IMR-90 (cell line): ENCODE results near the gene RXYLT1. TPM values are rescaled to one million over a fixed set of nuclear protein-coding genes. Genes with fewer than 3 reads are reported as not detected.

Source experiments
- ATAC-seq: fragments of 200-7000 bp; cut with Tn5 transposase; 2 replicates; pipeline ENCODE4 v1.9.1; 2020; ENCODE audit warnings: low read depth, mild to moderate bottlenecking, moderate library complexity
- BruUV-seq: library from RNA; stranded (reverse); fragments of 400-500 nt; replicated peaks from 2 replicates; lab custom pipeline; 2021; lab: Mats Ljungman, UMichigan
- CTCF ChIA-PET: fragments of 300-600 bp; formaldehyde crosslinking; extraction: SDS; loops from one replicate; lab custom pipeline; 2021; ENCODE audit warnings: antibody characterized with exemption; lab: Yijun Ruan, JAX
- POLR2A ChIA-PET: fragments of 300-600 bp; sonication (Branson Sonifier 250); formaldehyde crosslinking; loops from one replicate; lab custom pipeline; 2022; ENCODE audit warnings: antibody characterized with exemption; ENCODE audit not compliant: unreplicated experiment; lab: Charles Lee
- DNase-seq: peaks from one replicate; pipeline ENCODE4 v3.0.0; 2013
- H2AFZ ChIP-seq: replicated peaks from 2 replicates; pipeline ENCODE3; 2013; ENCODE audit warnings: low read length, mild to moderate bottlenecking; ENCODE audit not compliant: poor library complexity
- H2AK5ac ChIP-seq: 2 replicates; pipeline ENCODE4 v1.6.1; 2013; ENCODE audit warnings: low read depth, low read length, inconsistent platforms
- H2AK9ac ChIP-seq: replicated peaks from 2 replicates; pipeline ENCODE3; 2013; ENCODE audit warnings: mild to moderate bottlenecking, low read depth, low read length, moderate library complexity; ENCODE audit not compliant: poor library complexity
- H2BK120ac ChIP-seq: 2 replicates; pipeline ENCODE4 v1.6.1; 2013; ENCODE audit warnings: low read depth, low read length, inconsistent platforms
- H2BK15ac ChIP-seq: 3 replicates; pipeline ENCODE4 v1.6.1; 2013; ENCODE audit warnings: low read depth, low read length, inconsistent platforms
- H2BK20ac ChIP-seq: 2 replicates; pipeline ENCODE4 v1.6.1; 2013; ENCODE audit warnings: low read depth, mild to moderate bottlenecking, inconsistent platforms, low read length, moderate library complexity
- H2BK5ac ChIP-seq: 2 replicates; pipeline ENCODE4 v1.6.1; 2013; ENCODE audit warnings: mild to moderate bottlenecking, low read depth, low read length, inconsistent platforms; ENCODE audit not compliant: poor library complexity, severe bottlenecking
- H3K14ac ChIP-seq: replicated peaks from 2 replicates; pipeline ENCODE4 v1.6.1; 2013; ENCODE audit warnings: low read depth, low read length, inconsistent platforms
- H3K18ac ChIP-seq: 2 replicates; pipeline ENCODE4 v1.6.1; 2013; ENCODE audit warnings: low read depth, low read length, control low read depth
- H3K23ac ChIP-seq: 2 replicates; pipeline ENCODE4 v1.6.1; 2013; ENCODE audit warnings: low read depth, low read length, inconsistent platforms
- H3K27ac ChIP-seq: 2 replicates; pipeline ENCODE4 v1.5.1; 2013; ENCODE audit warnings: mild to moderate bottlenecking, control low read depth, low read length; ENCODE audit not compliant: insufficient read depth
- H3K27me3 ChIP-seq: 2 replicates; pipeline ENCODE4 v1.6.1; 2013; ENCODE audit warnings: low read length; ENCODE audit not compliant: control insufficient read depth, insufficient read depth
- H3K36me3 ChIP-seq: 2 replicates; pipeline ENCODE4 v1.6.1; 2013; ENCODE audit warnings: low read length, mixed read lengths; ENCODE audit not compliant: control insufficient read depth, insufficient read depth
- H3K4ac ChIP-seq: 2 replicates; pipeline ENCODE4 v1.6.1; 2013; ENCODE audit warnings: low read depth, low read length, inconsistent platforms
- H3K4me1 ChIP-seq: 2 replicates; pipeline ENCODE4 v1.6.1; 2013; ENCODE audit warnings: low read length, mixed read lengths; ENCODE audit not compliant: control insufficient read depth, insufficient read depth
- H3K4me2 ChIP-seq: 2 replicates; pipeline ENCODE4 v1.6.1; 2013; ENCODE audit warnings: low read depth, mild to moderate bottlenecking, control low read depth, low read length, moderate library complexity
- H3K4me3 ChIP-seq: 2 replicates; pipeline ENCODE4 v1.5.1; 2013; ENCODE audit warnings: low read depth, mild to moderate bottlenecking, control low read depth, low read length, moderate library complexity; ENCODE audit not compliant: insufficient read depth
- H3K56ac ChIP-seq: 2 replicates; pipeline ENCODE4 v1.6.1; 2013; ENCODE audit warnings: low read length, inconsistent platforms; ENCODE audit not compliant: insufficient read depth; ENCODE audit errors: extremely low read depth
- H3K79me1 ChIP-seq, 2 experiments: 2 replicates each; pipeline ENCODE4 v1.6.1; 2013; ENCODE audit warnings: low read length in 2 of 2, inconsistent platforms in 1 of 2, low read depth in 1 of 2
- H3K9ac ChIP-seq: 2 replicates; pipeline ENCODE4 v1.6.1; 2013; ENCODE audit warnings: low read depth, low read length, control low read depth
- H3K9me1 ChIP-seq: 2 replicates; pipeline ENCODE4 v1.6.1; 2013; ENCODE audit warnings: low read length, inconsistent platforms; ENCODE audit not compliant: insufficient read depth
- H3K9me3 ChIP-seq: 2 replicates; pipeline ENCODE4 v1.6.1; 2013; ENCODE audit warnings: low read length; ENCODE audit not compliant: control insufficient read depth, insufficient read depth
- H4K20me1 ChIP-seq: 2 replicates; pipeline ENCODE4 v1.6.1; 2013; ENCODE audit warnings: low read length, inconsistent platforms; ENCODE audit not compliant: insufficient read depth
- H4K5ac ChIP-seq: 2 replicates; pipeline ENCODE4 v1.6.1; 2013; ENCODE audit warnings: mild to moderate bottlenecking, low read depth, low read length, control low read depth
- H4K8ac ChIP-seq, 2 experiments: 2 replicates each; pipeline ENCODE4 v1.6.1; 2013; ENCODE audit warnings: low read depth in 2 of 2, low read length in 2 of 2, control low read depth in 1 of 2, inconsistent platforms in 1 of 2
- H4K91ac ChIP-seq: 2 replicates; pipeline ENCODE4 v1.6.1; 2013; ENCODE audit warnings: low read depth, low read length, inconsistent platforms; ENCODE audit not compliant: insufficient read depth
- BHLHE40 ChIP-seq: fragments of 150-350 bp; IDR thresholded peaks from 2 replicates; pipeline ENCODE4 v1.6.1; 2016; ENCODE audit warnings: mild to moderate bottlenecking, low read depth, low read length
- CEBPB ChIP-seq: IDR thresholded peaks from 2 replicates; pipeline ENCODE4 v1.6.1; 2012; ENCODE audit warnings: low read depth, low read length, improper control_type of control experiment
- CHD1 ChIP-seq: IDR thresholded peaks from 2 replicates; pipeline ENCODE4 v1.6.1; 2012; ENCODE audit warnings: low read depth, low read length, improper control_type of control experiment
- CTCF ChIP-seq: conservative IDR thresholded peaks from 2 replicates; pipeline ENCODE4 v1.5.1; 2012; ENCODE audit warnings: mild to moderate bottlenecking, low read depth, low read length, improper control_type of control experiment
- FOS ChIP-seq: fragments of 150-350 bp; IDR thresholded peaks from 2 replicates; pipeline ENCODE4 v1.6.1; 2016; ENCODE audit warnings: low read depth, low read length
- MAFK ChIP-seq: IDR thresholded peaks from 2 replicates; pipeline ENCODE4 v1.6.1; 2012; ENCODE audit warnings: low read depth, low read length, improper control_type of control experiment
- MAZ ChIP-seq: IDR thresholded peaks from 2 replicates; pipeline ENCODE4 v1.6.1; 2012; ENCODE audit warnings: low read depth, mild to moderate bottlenecking, low read length, improper control_type of control experiment, moderate library complexity, borderline replicate concordance
- MXI1 ChIP-seq: IDR thresholded peaks from 2 replicates; pipeline ENCODE4 v1.6.1; 2012; ENCODE audit warnings: low read depth, mild to moderate bottlenecking, low read length, moderate library complexity, borderline replicate concordance
- NFE2L2 ChIP-seq: fragments of 150-350 bp; IDR thresholded peaks from 2 replicates; pipeline ENCODE4 v1.6.1; 2016; ENCODE audit warnings: low read depth, mild to moderate bottlenecking, low read length
- POLR2A ChIP-seq: IDR thresholded peaks from 2 replicates; pipeline ENCODE4 v1.6.1; 2012; ENCODE audit warnings: mild to moderate bottlenecking, low read depth, low read length
- RAD21 ChIP-seq: IDR thresholded peaks from 2 replicates; pipeline ENCODE4 v1.6.1; 2012; ENCODE audit warnings: low read length, improper control_type of control experiment
- RCOR1 ChIP-seq: IDR thresholded peaks from 2 replicates; pipeline ENCODE4 v1.6.1; 2012; ENCODE audit warnings: mild to moderate bottlenecking, low read length, improper control_type of control experiment; ENCODE audit not compliant: insufficient replicate concordance
- RFX5 ChIP-seq: IDR thresholded peaks from 2 replicates; pipeline ENCODE4 v1.8.0; 2012; ENCODE audit warnings: low read depth, mild to moderate bottlenecking, low read length, moderate library complexity
- SMC3 ChIP-seq: fragments of 150-350 bp; IDR thresholded peaks from 2 replicates; pipeline ENCODE4 v1.6.1; 2016; ENCODE audit warnings: low read depth, mild to moderate bottlenecking, antibody characterized with exemption, low read length, moderate library complexity
- USF2 ChIP-seq: fragments of 150-350 bp; IDR thresholded peaks from 2 replicates; pipeline ENCODE4 v1.6.1; 2017; ENCODE audit warnings: mild to moderate bottlenecking, antibody characterized with exemption, low read length, low read depth
- WGBS, 2 experiments: methylation state at CpG; one replicate each; pipeline versions ENCODE4 v1.1.5 to v1.1.7; 2013; ENCODE audit warnings: missing lambda C conversion rate in 2 of 2; ENCODE audit not compliant: insufficient read length in 1 of 2; ENCODE audit errors: extremely low coverage in 2 of 2; 5-methylcytosine and 5-hydroxymethylcytosine counted together
- dilution Hi-C: fragments of 300-500 bp; cut with HindIII; formaldehyde crosslinking; loops from one replicate; pipeline ENCODE4 v1.14.3; 2018; ENCODE audit warnings: low sequenced_read_pairs; ENCODE audit not compliant: unreplicated experiment
- in situ Hi-C: fragments of 300-500 bp; cut with MboI; formaldehyde crosslinking; loops from 3 replicates; pipeline ENCODE4 v1.14.3; 2019; ENCODE audit warnings: low sequenced_read_pairs, inconsistent platforms, mixed read lengths
- intact Hi-C: fragments of 100-400 bp; cut with micrococcal nuclease; formaldehyde crosslinking; loops from 2 replicates; pipeline ENCODE4 v1.10.0; 2022
- polyA plus RNA-seq, 3 experiments: library from polyadenylated mRNA; depleted of rRNA; stranded (reverse); fragments of >200 nt; gene quantifications; 2 replicates each; pipeline ENCODE4 v1.2.3, GENCODE V29; 2012; ENCODE audit warnings: low replicate concordance in 1 of 3
- total RNA-seq: library from RNA; depleted of rRNA; stranded (reverse); fragments of >200 nt; gene quantifications from 2 replicates; pipeline ENCODE4 v1.2.3, GENCODE V29; 2012
- TF ChIP-seq, protein P1 (sequence below): fragments of 150-350 bp; IDR thresholded peaks from 2 replicates; pipeline ENCODE4 v1.6.1; 2016; ENCODE audit warnings: low read depth, mild to moderate bottlenecking, low read length, moderate library complexity, borderline replicate concordance

Gene RXYLT1
- total and polyA plus RNA-seq, 2 of the 4 experiments (the other 2 are of a cell fraction) = 9.0 to 9.5 TPM

- BruUV-seq = no TSS peak
- H3K23ac ChIP-seq = no peak overlapping the region
- CTCF ChIA-PET = interaction anchor here (1.5 kb wide), 1 partner anchor 10 kb away, joined by 5 read pairs; no protein-coding TSS in a partner anchor
- no peak overlapping the region for H4K5ac ChIP-seq
- H3K14ac ChIP-seq = no peak overlapping the region
- H2AFZ ChIP-seq = no peak overlapping the region
- H2AK9ac ChIP-seq = no peak overlapping the region
- H2BK120ac ChIP-seq = no peak overlapping the region
- no peak overlapping the region for H2AK5ac ChIP-seq
- H3K56ac ChIP-seq = no peak overlapping the region
- H3K79me1 ChIP-seq = no peaks in the 10 kb centered on the region
- POLR2A ChIA-PET = no interaction called here
- H4K20me1 ChIP-seq = no peaks in the 10 kb centered on the region
- H3K4ac ChIP-seq = no peak overlapping the region
- no peak overlapping the region for H3K4me2 ChIP-seq
- ATAC-seq (no peak), DNase-seq (no peak)
- no peaks in the 10 kb centered on the region for H3K36me3 ChIP-seq
- H3K9me3 ChIP-seq = no peaks in the 10 kb centered on the region
- H3K4me1 ChIP-seq = no peaks in the 10 kb centered on the region
- no CpG with 5 or more reads among the region's 2 CpGs for WGBS, 2 experiments
- intact Hi-C loops (no loop called here), dilution Hi-C loops (loop anchor here (25.0 kb wide), 1 partner anchor 426 kb away; no protein-coding TSS in a partner anchor), in situ Hi-C loops (no loop called here)
- no peak overlapping the region for H2BK5ac ChIP-seq
- H3K18ac ChIP-seq = no peak overlapping the region
- no peaks in the 10 kb centered on the region for H3K27me3 ChIP-seq
- no peak overlapping the region for H3K27ac ChIP-seq
- H2BK15ac ChIP-seq = no peak overlapping the region
- TF ChIP-seq CEBPB (no peak), MAFK (no peak), MXI1 (no peak), CTCF (no peak), RAD21 (no peak), CHD1 (no peak), POLR2A (no peak), NFE2L2 (no peak), MAZ (no peak), USF2 (no peak), FOS (no peak), RFX5 (no peak), BHLHE40 (no peak), RCOR1 (no peak), SMC3 (no peak)
- TF ChIP-seq, protein P1, sequence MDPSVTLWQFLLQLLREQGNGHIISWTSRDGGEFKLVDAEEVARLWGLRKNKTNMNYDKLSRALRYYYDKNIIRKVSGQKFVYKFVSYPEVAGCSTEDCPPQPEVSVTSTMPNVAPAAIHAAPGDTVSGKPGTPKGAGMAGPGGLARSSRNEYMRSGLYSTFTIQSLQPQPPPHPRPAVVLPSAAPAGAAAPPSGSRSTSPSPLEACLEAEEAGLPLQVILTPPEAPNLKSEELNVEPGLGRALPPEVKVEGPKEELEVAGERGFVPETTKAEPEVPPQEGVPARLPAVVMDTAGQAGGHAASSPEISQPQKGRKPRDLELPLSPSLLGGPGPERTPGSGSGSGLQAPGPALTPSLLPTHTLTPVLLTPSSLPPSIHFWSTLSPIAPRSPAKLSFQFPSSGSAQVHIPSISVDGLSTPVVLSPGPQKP = no peak
- no peak overlapping the region for H3K4me3 ChIP-seq
- no peak overlapping the region for H2BK20ac ChIP-seq
- H3K9ac ChIP-seq = no peak overlapping the region
- H3K9me1 ChIP-seq = no peaks in the 10 kb centered on the region
- H4K91ac ChIP-seq = no peak overlapping the region
- no peak overlapping the region for H4K8ac ChIP-seq
Observed at GRCh38 chr12:63836046-63836445, 56.3 kb downstream of the RXYLT1 start.
